HEK293 (cell line): ENCODE results near the gene IGSF3.

Source experiments
- CTCF ChIA-PET: fragments of 350-600 bp; formaldehyde crosslinking; extraction: SDS; loops from one replicate; lab custom pipeline; 2021; ENCODE audit warnings: antibody characterized with exemption; lab: Yijun Ruan, JAX
- POLR2A ChIA-PET: fragments of 300-600 bp; formaldehyde crosslinking; extraction: SDS; loops from one replicate; lab custom pipeline; 2020; ENCODE audit warnings: antibody characterized with exemption, inconsistent platforms; lab: Yijun Ruan, JAX
- H3K27ac ChIP-seq: fragments of 200-500 bp; sonication (Bioruptor generic); 2 replicates; pipeline ENCODE4 v1.5.1; 2014; ENCODE audit warnings: low read depth, low read length, control low read depth, inconsistent platforms; ENCODE audit errors: extremely low read depth
- H3K36me3 ChIP-seq, 2 experiments: fragments of 200-500 bp in 1 of 2; sonication (Bioruptor generic) in 1 of 2; 1 replicate in 1 of 2; 2 replicates in 1 of 2; pipeline ENCODE4 v1.5.1; 2014 to 2017; ENCODE audit warnings: inconsistent platforms in 2 of 2, low read length in 2 of 2; ENCODE audit not compliant: control insufficient read depth in 2 of 2, insufficient read depth in 1 of 2
- H3K4me1 ChIP-seq: fragments of 200-500 bp; sonication (Bioruptor generic); 2 replicates; pipeline ENCODE4 v1.5.1; 2014; ENCODE audit warnings: mild to moderate bottlenecking, low read length, inconsistent platforms; ENCODE audit not compliant: control insufficient read depth, insufficient read depth
- H3K4me3 ChIP-seq: 2 replicates; pipeline ENCODE4 v1.5.1; 2011; ENCODE audit warnings: low read depth, mild to moderate bottlenecking, control low read depth, low read length, moderate library complexity
- H3K9me3 ChIP-seq: fragments of 200-500 bp; sonication (Bioruptor generic); 2 replicates; pipeline ENCODE4 v1.5.1; 2014; ENCODE audit warnings: low read depth, low read length, inconsistent platforms; ENCODE audit not compliant: control insufficient read depth, insufficient read depth
- KLF10 ChIP-seq: fragments of 450-650 bp; IDR thresholded peaks from 2 replicates; pipeline ENCODE4 v1.5.1; 2018; ENCODE audit warnings: missing biosample characterization, mild to moderate bottlenecking, missing genetic modification characterization
- ZBTB17 ChIP-seq: fragments of 450-650 bp; formaldehyde crosslinking; IDR thresholded peaks from 2 replicates; pipeline ENCODE4 v1.5.1; 2016; ENCODE audit warnings: missing biosample characterization, missing genetic modification characterization
- ZFHX2 ChIP-seq: fragments of 450-650 bp; formaldehyde crosslinking; conservative IDR thresholded peaks from 2 replicates; pipeline ENCODE4 v1.5.1; 2016; ENCODE audit warnings: missing biosample characterization, missing genetic modification characterization
- ZNF112 ChIP-seq: fragments of 450-650 bp; formaldehyde crosslinking; IDR thresholded peaks from 2 replicates; pipeline ENCODE4 v1.5.0; 2017; ENCODE audit warnings: missing biosample characterization, missing genetic modification characterization
- ZNF155 ChIP-seq: fragments of 450-650 bp; formaldehyde crosslinking; IDR thresholded peaks from 2 replicates; pipeline ENCODE4 v1.5.1; 2016; ENCODE audit warnings: missing biosample characterization, missing genetic modification characterization
- ZNF184 ChIP-seq: fragments of 450-650 bp; IDR thresholded peaks from 2 replicates; pipeline ENCODE4 v1.5.1; 2018; ENCODE audit warnings: missing biosample characterization, mild to moderate bottlenecking, missing genetic modification characterization
- ZNF2 ChIP-seq: fragments of 450-650 bp; formaldehyde crosslinking; IDR thresholded peaks from 2 replicates; pipeline ENCODE4 v1.5.1; 2016; ENCODE audit warnings: missing biosample characterization, missing genetic modification characterization
- ZNF350 ChIP-seq: fragments of 450-650 bp; formaldehyde crosslinking; IDR thresholded peaks from 2 replicates; pipeline ENCODE4 v1.5.0; 2017; ENCODE audit warnings: missing biosample characterization, mild to moderate bottlenecking, missing genetic modification characterization
- ZNF423 ChIP-seq: fragments of 450-650 bp; formaldehyde crosslinking; IDR thresholded peaks from 2 replicates; pipeline ENCODE4 v1.5.1; 2016; ENCODE audit warnings: missing biosample characterization, missing genetic modification characterization
- ZNF521 ChIP-seq: fragments of 450-650 bp; formaldehyde crosslinking; IDR thresholded peaks from 2 replicates; pipeline ENCODE4 v1.5.1; 2017; ENCODE audit warnings: missing biosample characterization, mild to moderate bottlenecking, missing genetic modification characterization
- ZNF530 ChIP-seq: fragments of 450-650 bp; formaldehyde crosslinking; IDR thresholded peaks from 2 replicates; pipeline ENCODE4 v1.5.1; 2016; ENCODE audit warnings: low read depth, missing biosample characterization, missing genetic modification characterization
- ZNF548 ChIP-seq: fragments of 450-650 bp; formaldehyde crosslinking; IDR thresholded peaks from 2 replicates; pipeline ENCODE4 v1.5.1; 2016; ENCODE audit warnings: missing biosample characterization, missing genetic modification characterization
- ZNF654 ChIP-seq: fragments of 450-650 bp; formaldehyde crosslinking; IDR thresholded peaks from 2 replicates; pipeline ENCODE4 v1.5.1; 2016; ENCODE audit warnings: low read depth, missing biosample characterization, missing genetic modification characterization
- ZNF660 ChIP-seq: fragments of 450-650 bp; IDR thresholded peaks from 2 replicates; pipeline ENCODE4 v1.5.1; 2018; ENCODE audit warnings: missing biosample characterization, mild to moderate bottlenecking, missing genetic modification characterization
- ZNF785 ChIP-seq: fragments of 450-650 bp; formaldehyde crosslinking; IDR thresholded peaks from 2 replicates; pipeline ENCODE4 v1.5.1; 2016; ENCODE audit warnings: missing biosample characterization, missing genetic modification characterization
- TF ChIP-seq, protein P1 (sequence below): fragments of 450-650 bp; formaldehyde crosslinking; IDR thresholded peaks from 2 replicates; pipeline ENCODE4 v1.5.1; 2016; ENCODE audit warnings: missing biosample characterization, missing genetic modification characterization
- TF ChIP-seq, protein P2 (sequence below): fragments of 450-650 bp; formaldehyde crosslinking; IDR thresholded peaks from 2 replicates; pipeline ENCODE4 v1.5.1; 2016; ENCODE audit warnings: missing biosample characterization, missing genetic modification characterization
- TF ChIP-seq, protein P3 (sequence below): fragments of 450-650 bp; formaldehyde crosslinking; IDR thresholded peaks from 2 replicates; pipeline ENCODE4 v1.5.1; 2016; ENCODE audit warnings: missing biosample characterization, missing genetic modification characterization

Gene IGSF3

DNA sequence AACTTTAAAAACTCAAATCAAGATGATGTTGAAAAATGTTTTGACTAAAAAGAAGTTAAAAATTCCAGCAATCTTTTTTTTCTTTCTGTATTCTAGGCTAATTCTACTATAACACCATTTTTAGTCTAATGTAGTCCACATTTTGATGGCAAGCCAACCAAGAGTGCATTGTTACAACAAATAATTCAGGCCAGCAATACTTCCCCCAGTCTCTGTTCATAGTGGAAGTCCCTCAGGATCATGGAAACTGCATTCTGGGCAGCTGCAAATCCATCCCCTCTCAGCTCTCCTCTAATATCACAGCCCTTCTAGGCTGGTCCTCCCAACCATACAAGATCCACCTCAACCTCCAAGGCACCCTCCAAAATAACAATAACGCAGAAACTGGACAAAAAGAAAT, 89.0 kb downstream of the IGSF3 start:
- POLR2A ChIA-PET, result no interaction called here
- CTCF ChIA-PET, result interaction anchor here (1.6 kb wide), 1 partner anchor 10 kb away, joined by 6 read pairs; no protein-coding TSS in a partner anchor
- Histone ChIP-seq H3K4me3 (no peak overlapping the region), H3K9me3 (no peaks in the 10 kb centered on the region), H3K27ac (no peak overlapping the region), H3K36me3 (peaks cover 0 to 36% of the 10 kb centered on the region in 2 experiments; a peak in 1 of 3 replicates), H3K4me1 (no peaks in the 10 kb centered on the region)
- TF ChIP-seq, protein P1, sequence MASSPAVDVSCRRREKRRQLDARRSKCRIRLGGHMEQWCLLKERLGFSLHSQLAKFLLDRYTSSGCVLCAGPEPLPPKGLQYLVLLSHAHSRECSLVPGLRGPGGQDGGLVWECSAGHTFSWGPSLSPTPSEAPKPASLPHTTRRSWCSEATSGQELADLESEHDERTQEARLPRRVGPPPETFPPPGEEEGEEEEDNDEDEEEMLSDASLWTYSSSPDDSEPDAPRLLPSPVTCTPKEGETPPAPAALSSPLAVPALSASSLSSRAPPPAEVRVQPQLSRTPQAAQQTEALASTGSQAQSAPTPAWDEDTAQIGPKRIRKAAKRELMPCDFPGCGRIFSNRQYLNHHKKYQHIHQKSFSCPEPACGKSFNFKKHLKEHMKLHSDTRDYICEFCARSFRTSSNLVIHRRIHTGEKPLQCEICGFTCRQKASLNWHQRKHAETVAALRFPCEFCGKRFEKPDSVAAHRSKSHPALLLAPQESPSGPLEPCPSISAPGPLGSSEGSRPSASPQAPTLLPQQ (tag by site-specific recombination), result no peak
- no peak for TF ChIP-seq ZFHX2 (tag by site-specific recombination)

DNA sequence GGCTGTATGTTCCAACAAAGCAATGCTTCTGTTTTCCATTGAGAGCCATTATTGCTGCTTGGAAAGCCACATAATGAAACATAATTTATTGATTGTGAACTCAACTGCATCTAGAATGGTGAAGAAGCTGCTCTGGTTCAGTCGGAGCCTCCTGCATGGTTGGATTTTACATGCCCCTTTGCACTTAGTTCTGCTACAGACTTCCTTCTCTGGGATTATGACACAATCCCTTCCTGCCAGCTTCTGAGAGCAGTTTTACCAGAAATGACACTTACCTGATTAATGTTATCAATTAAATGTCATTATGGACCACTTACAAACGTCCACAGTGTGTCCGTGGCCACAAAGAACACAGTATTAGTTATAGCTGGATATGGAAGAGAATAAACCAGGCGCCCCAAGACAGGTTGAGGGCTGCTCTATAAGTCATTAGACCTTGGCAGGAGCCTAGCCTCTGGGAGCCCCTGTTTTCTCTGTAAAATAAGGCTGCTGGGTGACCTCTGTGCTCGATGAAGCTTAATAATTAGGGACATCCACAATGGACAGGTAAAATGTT, 89.7 kb downstream of the IGSF3 start:
- ChIA-PET POLR2A (no interaction called here), CTCF (interaction anchor here (1.5 to 1.6 kb wide), 2 partner anchors 9 to 147 kb away, joined by 6 to 7 read pairs; no protein-coding TSS in a partner anchor)
- no peak overlapping the region for H3K4me3 ChIP-seq
- TF ChIP-seq ZNF521 (tag by site-specific recombination) (no peak), ZNF423 (tag by site-specific recombination) (no peak), ZNF155 (tag by site-specific recombination) (no peak), ZNF548 (tag by site-specific recombination) (no peak), ZBTB17 (tag by site-specific recombination) (no peak), ZNF2 (tag by site-specific recombination) (no peak)
- TF ChIP-seq, protein P2, sequence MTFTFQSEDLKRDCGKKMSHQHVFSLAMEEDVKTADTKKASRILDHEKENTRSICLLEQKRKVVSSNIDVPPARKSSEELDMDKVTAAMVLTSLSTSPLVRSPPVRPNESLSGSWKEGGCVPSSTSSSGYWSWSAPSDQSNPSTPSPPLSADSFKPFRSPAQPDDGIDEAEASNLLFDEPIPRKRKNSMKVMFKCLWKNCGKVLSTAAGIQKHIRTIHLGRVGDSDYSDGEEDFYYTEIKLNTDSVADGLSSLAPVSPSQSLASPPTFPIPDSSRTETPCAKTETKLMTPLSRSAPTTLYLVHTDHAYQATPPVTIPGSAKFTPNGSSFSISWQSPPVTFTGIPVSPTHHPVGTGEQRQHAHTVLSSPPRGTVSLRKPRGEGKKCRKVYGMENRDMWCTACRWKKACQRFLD, result no peak
- no peaks in the 10 kb centered on the region for H3K9me3 ChIP-seq
- peaks cover 0 to 29% of the 10 kb centered on the region in 2 experiments; a peak in 1 of 3 replicates for H3K36me3 ChIP-seq
- H3K27ac ChIP-seq, result no peak overlapping the region
- no peaks in the 10 kb centered on the region for H3K4me1 ChIP-seq

DNA sequence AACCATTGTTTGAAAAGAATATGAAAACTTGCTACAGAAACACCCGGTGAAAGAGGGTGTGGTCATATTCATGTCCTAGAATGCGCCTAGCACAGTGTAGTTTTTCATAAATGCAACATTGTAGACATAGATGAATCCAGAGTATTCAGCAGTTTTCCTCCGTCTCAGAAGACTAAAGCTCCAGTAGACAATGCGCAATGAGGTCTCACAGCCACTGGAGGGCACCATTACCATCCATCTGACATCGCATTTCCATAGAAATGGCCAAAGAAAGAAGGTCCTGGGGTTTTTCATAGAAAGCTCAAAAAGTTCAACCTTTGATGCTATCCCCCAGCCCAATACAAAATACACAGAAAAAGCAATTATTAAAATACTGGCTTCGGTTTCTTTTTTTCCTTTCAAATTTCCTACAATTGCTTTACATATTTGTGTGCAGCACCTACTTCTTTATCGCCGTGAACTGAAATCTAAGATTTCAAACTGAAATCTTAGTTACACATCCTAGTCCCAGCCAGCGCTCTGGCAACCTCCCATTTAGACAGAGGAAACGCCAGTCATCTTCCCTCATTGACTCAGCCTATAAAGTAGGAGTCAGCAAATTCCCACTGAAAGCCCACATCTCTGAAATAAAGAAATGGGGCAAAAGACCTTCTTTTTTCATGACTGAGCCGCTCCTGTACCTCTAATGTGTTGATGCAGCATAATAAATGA, 92.8 kb downstream of the IGSF3 start:
- Histone ChIP-seq H3K27ac (no peak overlapping the region), H3K9me3 (no peaks in the 10 kb centered on the region), H3K4me1 (no peaks in the 10 kb centered on the region; the same call in 1 of the 2 replicates), H3K36me3 (peaks cover 0 to 28% of the 10 kb centered on the region in 2 experiments; a peak in 1 of 3 replicates), H3K4me3 (no peak overlapping the region)
- TF ChIP-seq ZNF660 (tag by site-specific recombination), result peak; percentile 47; the same call in 1 of the 2 replicates
- TF ChIP-seq ZNF350 (tag by site-specific recombination), result no peak
- TF ChIP-seq, protein P3, sequence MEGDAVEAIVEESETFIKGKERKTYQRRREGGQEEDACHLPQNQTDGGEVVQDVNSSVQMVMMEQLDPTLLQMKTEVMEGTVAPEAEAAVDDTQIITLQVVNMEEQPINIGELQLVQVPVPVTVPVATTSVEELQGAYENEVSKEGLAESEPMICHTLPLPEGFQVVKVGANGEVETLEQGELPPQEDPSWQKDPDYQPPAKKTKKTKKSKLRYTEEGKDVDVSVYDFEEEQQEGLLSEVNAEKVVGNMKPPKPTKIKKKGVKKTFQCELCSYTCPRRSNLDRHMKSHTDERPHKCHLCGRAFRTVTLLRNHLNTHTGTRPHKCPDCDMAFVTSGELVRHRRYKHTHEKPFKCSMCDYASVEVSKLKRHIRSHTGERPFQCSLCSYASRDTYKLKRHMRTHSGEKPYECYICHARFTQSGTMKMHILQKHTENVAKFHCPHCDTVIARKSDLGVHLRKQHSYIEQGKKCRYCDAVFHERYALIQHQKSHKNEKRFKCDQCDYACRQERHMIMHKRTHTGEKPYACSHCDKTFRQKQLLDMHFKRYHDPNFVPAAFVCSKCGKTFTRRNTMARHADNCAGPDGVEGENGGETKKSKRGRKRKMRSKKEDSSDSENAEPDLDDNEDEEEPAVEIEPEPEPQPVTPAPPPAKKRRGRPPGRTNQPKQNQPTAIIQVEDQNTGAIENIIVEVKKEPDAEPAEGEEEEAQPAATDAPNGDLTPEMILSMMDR (tag by site-specific recombination), result peak; percentile 60
- TF ChIP-seq ZNF785 (tag by site-specific recombination), result no peak
- 0 out of 2 replicates have a peak, but pooled peaks have one; percentile 12 for TF ChIP-seq ZNF184 (tag by site-specific recombination)
- peak; percentile 85 for TF ChIP-seq ZNF654
- no peak for TF ChIP-seq ZNF530
- TF ChIP-seq KLF10 (tag by site-specific recombination), result peak; percentile 32; the same call in 1 of the 2 replicates
- no peak for TF ChIP-seq ZNF112 (tag by site-specific recombination)
- CTCF ChIA-PET, result interaction anchor here (0.5 to 4.6 kb wide), 38 partner anchors 9 to 993 kb away, joined by 3 to 59 read pairs (median 4); partner anchors contain the start of genes IGSF3 and TTF2
- POLR2A ChIA-PET, result interaction anchor here (0.9 to 1.1 kb wide), 2 partner anchors 98 to 485 kb away, joined by 3 to 4 read pairs; partner anchors contain the start of gene TTF2
